Measurements from ENCODE around the gene SPA17.

SPA17 gene

GRCh38 chr11:124673333-124674167 lies at the start of gene SPA17, which contains the start of gene SIAE:
SPA17 (plus strand) TSS chr11:124673904; CDS start chr11:124675265, 1,361 bp downstream.
SIAE (minus strand) TSS chr11:124673739; CDS start chr11:124673708, 31 bp downstream.
- DNase-seq (ENCODE audit: extremely low spot score, insufficient read length, low read depth) (peak; percentile 91), FAIRE-seq (peak; percentile 84)

GRCh38 chr11:124625504-124626168 lies 48.1 kb upstream of the SPA17 start:
- DNase-seq (ENCODE audit: extremely low spot score, insufficient read length, low read depth) (no peak), FAIRE-seq (no peak)

- FAIRE-seq (no peak), DNase-seq (ENCODE audit: extremely low spot score, insufficient read length, low read depth) (no peak)
Measured at GRCh38 chr11:124627546-124627945, 46.2 kb upstream of the SPA17 start.

DNA sequence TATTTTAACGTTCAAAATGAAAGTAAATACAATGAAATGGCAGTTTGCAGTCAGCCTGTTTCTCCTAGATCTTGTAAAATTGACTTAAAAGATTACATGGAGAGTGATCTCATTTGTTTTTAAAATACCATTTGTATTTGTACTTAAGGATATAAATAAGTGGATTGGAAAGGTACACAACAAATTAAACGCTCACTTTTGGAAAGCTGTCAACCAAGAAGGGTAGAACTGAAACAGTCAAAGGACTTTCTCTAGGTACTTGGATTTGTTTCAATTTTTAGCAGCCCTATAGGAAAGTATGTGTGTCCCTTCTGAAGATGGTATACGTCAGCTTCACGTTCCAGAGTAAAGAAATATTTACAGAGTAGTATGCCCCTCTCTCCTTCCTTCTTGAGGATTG lies 43.7 kb upstream of the SPA17 start:
- DNase-seq (ENCODE audit: extremely low spot score, insufficient read length, low read depth), result no peak
- no peak for FAIRE-seq

DNA sequence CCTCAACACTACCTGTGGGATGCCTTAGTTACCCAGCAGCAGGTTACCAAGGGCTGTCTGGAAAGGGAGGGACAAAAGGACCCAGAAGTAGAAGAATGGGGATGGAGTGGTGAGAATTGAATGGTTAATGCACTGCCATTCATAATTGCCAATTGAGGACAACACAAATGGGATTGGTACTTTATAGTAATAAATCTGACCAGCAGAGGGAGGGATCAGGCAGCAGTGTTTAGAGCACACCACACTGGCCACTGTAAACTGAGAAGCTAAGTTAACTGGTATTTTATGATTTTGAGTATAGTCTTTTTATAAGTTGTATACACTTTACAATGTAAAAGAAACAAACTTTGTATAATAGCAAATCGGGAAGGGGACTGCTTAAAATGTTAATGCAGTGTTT lies 40.3 kb upstream of the SPA17 start:
- no peak for FAIRE-seq
- no peak for DNase-seq (ENCODE audit: extremely low spot score, insufficient read length, low read depth)

- no peak for FAIRE-seq
- no peak for DNase-seq (ENCODE audit: extremely low spot score, insufficient read length, low read depth)
Measured at GRCh38 chr11:124635932-124636331, 37.8 kb upstream of the SPA17 start.

DNA sequence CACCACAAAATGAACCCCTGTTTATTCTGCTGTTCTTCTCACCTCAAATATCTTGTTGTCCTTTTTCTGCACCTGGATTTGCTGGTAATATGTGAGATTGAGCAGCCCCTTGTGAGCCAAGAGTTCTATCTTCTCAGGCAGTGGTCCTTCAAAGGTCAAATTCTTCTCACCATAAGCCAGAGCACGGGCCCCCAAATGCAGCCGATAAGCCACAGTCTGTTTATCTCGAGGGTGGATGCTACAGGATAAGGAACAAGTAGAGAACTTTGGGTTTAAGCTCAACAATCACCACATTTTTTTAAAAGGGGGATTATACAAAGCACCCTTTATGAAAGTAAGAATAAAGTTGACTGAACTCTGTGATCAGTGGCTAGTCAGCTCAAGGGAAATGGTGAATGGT lies 35.2 kb upstream of the SPA17 start:
- FAIRE-seq, result no peak

DNA sequence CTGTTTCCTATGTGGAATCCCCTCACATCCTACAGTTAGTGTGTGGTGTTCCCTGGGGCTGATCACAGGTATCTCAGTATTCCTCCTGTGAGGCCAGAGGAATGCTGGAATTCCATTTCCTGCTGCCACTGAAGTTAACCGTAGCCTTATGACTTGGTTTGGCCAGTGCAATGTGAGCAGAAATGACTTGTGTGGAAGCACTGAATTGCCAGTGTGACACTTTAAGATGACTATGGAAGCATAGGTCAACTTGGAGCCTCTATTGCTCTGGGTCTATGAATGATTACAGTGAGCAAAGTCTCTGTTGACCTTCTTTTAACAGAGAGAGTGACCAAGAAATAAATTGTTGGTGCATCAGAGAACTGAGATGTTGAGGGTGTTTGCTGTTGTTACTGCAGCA lies 34.5 kb upstream of the SPA17 start:
- DNase-seq (ENCODE audit: extremely low spot score, insufficient read length, low read depth), result no peak
- no peak for FAIRE-seq

More for the DNA sequence above, 35.2 kb upstream of the SPA17 start:
- no peak for DNase-seq (ENCODE audit: extremely low spot score, insufficient read length, low read depth)

DNA sequence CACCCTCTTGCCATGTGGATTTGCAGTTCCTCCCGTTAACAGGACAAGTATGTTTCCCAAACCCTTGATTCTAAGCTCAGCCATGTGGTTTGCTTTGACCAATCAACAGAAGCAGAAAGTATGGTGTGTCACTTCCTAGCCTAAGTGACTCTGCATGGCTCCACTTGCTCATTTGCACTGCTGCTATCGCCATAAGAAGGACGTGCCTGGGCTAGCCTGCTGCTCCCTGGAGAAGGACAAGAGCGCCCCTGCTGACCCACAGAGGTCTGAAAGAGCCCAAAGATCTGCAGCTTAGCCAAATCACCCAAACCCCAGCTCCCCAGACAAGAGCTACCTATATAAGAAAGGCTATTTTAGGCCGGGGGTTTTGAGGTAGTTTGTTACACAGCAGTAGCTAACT lies 33.0 kb upstream of the SPA17 start:
- FAIRE-seq, result no peak
- no peak for DNase-seq (ENCODE audit: extremely low spot score, insufficient read length, low read depth)

DNA sequence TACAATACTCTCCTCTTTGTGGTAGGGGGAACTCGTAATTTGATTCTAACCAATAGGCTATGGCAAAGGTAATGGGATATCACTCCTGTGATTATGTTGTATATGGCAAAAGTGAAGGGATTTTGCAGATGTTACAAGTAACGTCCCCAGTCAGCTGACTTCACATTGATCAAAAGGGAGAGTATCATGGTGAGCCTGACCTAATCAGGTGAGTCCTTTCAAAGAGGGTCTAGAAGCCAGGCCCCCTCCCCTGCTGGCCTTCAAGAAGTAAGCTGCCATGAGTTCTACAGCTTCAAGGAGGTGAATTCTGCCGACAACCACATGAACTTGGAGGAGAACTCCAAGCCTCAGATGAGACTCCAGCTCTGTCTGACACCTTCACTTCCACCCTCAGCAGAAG lies 31.1 kb upstream of the SPA17 start:
- FAIRE-seq (no peak), DNase-seq (ENCODE audit: extremely low spot score, insufficient read length, low read depth) (no peak)

GRCh38 chr11:124643042-124643604 lies 30.6 kb upstream of the SPA17 start:
- DNase-seq (ENCODE audit: extremely low spot score, insufficient read length, low read depth) (no peak), FAIRE-seq (no peak)

DNA sequence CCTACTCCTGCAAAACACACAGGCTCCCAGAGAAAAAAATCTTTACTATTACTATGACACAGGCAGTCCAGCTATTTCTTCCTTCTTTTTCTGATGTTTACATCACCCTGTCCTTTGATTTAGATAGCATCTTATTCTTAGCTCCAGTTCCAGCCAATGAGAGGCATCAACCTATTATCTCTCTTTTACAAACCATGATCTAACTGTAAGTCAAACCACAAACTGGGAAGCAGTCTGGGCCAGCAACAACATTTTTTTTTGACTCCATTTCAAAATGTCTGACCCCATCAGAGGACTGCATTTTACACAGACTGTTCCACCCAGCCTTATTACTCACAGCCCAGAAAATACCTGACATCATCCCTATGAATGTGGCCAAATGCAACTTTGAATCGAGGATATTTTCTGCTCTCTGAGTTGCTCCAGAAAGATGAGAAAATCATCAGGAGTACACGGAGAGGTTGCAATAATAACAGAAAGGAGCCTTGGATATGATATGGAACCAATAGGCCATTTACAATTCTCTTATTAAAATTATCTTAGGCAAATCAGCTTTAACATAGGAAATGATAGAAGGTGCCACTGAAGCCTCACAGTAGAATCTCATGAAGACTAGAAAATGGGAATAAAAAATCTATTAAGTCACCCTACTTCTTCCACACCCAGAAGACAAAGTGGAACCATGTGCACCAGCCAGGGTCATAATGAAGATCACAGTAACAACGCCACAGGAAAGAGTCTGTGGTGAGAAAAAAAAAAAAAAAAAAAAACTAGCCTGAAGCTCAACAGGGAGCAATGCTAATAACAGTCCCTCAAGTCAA lies 29.9 kb upstream of the SPA17 start:
- DNase-seq (ENCODE audit: extremely low spot score, insufficient read length, low read depth), result no peak
- no peak for FAIRE-seq

GRCh38 chr11:124644426-124645280 lies 29.1 kb upstream of the SPA17 start:
- FAIRE-seq (peak; percentile 82), DNase-seq (ENCODE audit: extremely low spot score, insufficient read length, low read depth) (no peak)

GRCh38 chr11:124646148-124646547 lies 27.6 kb upstream of the SPA17 start:
- FAIRE-seq (no peak), DNase-seq (ENCODE audit: extremely low spot score, insufficient read length, low read depth) (no peak)

GRCh38 chr11:124648610-124649009 lies 25.1 kb upstream of the SPA17 start:
- FAIRE-seq, result no peak
- DNase-seq (ENCODE audit: extremely low spot score, insufficient read length, low read depth), result no peak

GRCh38 chr11:124656774-124657630 lies 16.7 kb upstream of the SPA17 start:
- FAIRE-seq, result no peak
- DNase-seq (ENCODE audit: extremely low spot score, insufficient read length, low read depth), result no peak

- FAIRE-seq (no peak), DNase-seq (ENCODE audit: extremely low spot score, insufficient read length, low read depth) (no peak)
Measured at GRCh38 chr11:124657904-124658303, 15.8 kb upstream of the SPA17 start.

GRCh38 chr11:124658501-124658900 lies 15.2 kb upstream of the SPA17 start:
- FAIRE-seq, result no peak

More at GRCh38 chr11:124658501-124658900, 15.2 kb upstream of the SPA17 start:
- no peak for DNase-seq (ENCODE audit: extremely low spot score, insufficient read length, low read depth)

Measured in GM18507 (cell line).